ENCODE measurements around the gene BHMT2.

The BHMT2 gene

DNA sequence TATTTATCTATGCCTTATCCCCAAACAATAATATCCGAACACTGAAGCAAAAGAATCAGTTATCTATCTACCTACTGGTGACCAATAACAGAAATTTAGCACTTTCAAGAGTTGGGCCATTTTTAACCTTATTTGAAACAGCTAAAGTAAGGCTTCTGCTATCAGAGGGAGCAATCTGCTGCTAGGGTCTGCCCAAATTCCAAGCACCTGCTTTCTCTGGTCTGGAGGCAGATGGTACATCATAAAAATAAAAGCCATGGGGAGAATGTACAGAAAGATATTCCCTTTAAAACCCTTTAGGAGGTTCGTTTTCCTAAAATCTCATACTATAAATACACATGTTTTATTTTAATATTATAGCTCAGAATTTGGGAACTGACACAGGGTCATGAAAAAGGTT, 46.8 kb upstream of the BHMT2 start:
- no CpG with 5 or more reads among the region's 2 CpGs for WGBS, 2 donors (ENCODE audit: extremely low coverage in 2 of 2, insufficient read length in 2 of 2, insufficient replicate concordance in 1 of 2)
- H2AK5ac ChIP-seq (ENCODE audit: low read depth, low read length) = no peak overlapping the region
- H3K4me2 ChIP-seq (ENCODE audit: insufficient read depth, low read length, poor library complexity, severe bottlenecking) = no peak overlapping the region
- peaks cover 0 to 2% of the 10 kb centered on the region in 2 donors for H3K4me1 ChIP-seq (ENCODE audit: control insufficient read depth in 2 of 2, insufficient read depth in 1 of 2, low read depth in 1 of 2, low read length in 2 of 2)
- H3K9me3 ChIP-seq (replicated peaks in 1 of 2; ENCODE audit: control insufficient read depth in 2 of 2, insufficient read depth in 1 of 2, low read depth in 1 of 2, low read length in 2 of 2) = no peaks in the 10 kb centered on the region
- no peak overlapping the region for H3K23ac ChIP-seq (ENCODE audit: low read depth, low read length, poor library complexity)
- DNase-seq (ENCODE audit: low spot score) = no peak
- no peak overlapping the region for H3K9ac ChIP-seq (ENCODE audit: low read depth, low read length, poor library complexity)
- H3K4me3 ChIP-seq (ENCODE audit: low read length in 2 of 2) = no peak overlapping the region
- no peak overlapping the region for H2BK120ac ChIP-seq (ENCODE audit: low read depth, low read length)
- no peaks in the 10 kb centered on the region for H3K79me1 ChIP-seq (ENCODE audit: low read depth, low read length)
- no peak overlapping the region for H4K91ac ChIP-seq (ENCODE audit: low read depth, low read length, poor library complexity)
- no peak overlapping the region for H3K27ac ChIP-seq (replicated peaks; ENCODE audit: low read length)
- peaks cover 0 to 40% (median 0%) of the 10 kb centered on the region in 3 experiments for H3K27me3 ChIP-seq (ENCODE audit: control insufficient read depth in 3 of 3, insufficient read depth in 3 of 3, low read depth in 1 of 3, low read length in 3 of 3)
- no peak overlapping the region for H2AFZ ChIP-seq (ENCODE audit: low read length)
- H2BK15ac ChIP-seq (ENCODE audit: low read length) = no peak overlapping the region
- H2BK5ac ChIP-seq (ENCODE audit: low read length) = no peak overlapping the region
- no peak overlapping the region for H3K14ac ChIP-seq (ENCODE audit: low read length)
- no peak overlapping the region for H3K18ac ChIP-seq (ENCODE audit: low read length)
- no peak overlapping the region for H4K8ac ChIP-seq (ENCODE audit: low read depth, low read length)
- no peaks in the 10 kb centered on the region for H3K36me3 ChIP-seq (replicated peaks in 1 of 2; ENCODE audit: control insufficient read depth in 2 of 2, insufficient read depth in 2 of 2, low read length in 2 of 2)
- no peak overlapping the region for H2BK12ac ChIP-seq (ENCODE audit: low read length)
- no peak overlapping the region for H3K4ac ChIP-seq (ENCODE audit: low read length)

DNA sequence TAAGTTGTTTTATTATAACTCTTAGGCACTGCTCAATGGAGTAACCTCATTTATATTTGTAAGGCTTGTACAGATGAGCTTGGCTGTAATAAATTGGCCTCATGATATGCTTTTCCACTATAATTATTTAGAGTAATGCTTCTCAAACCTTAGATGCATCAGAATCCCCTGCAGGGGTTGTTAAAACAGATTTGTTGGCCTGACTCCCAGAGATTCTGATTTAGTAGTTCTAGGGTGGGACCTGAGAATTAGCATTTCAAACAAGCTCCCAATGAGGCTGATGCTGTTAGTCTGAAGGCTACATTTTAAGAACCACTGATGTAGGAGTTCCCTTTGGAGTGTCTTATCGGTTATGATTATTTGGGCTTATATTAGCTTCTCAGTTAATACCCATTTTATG, 46.2 kb upstream of the BHMT2 start:
- peaks cover 0 to 2% of the 10 kb centered on the region in 2 donors for H3K4me1 ChIP-seq (ENCODE audit: control insufficient read depth in 2 of 2, insufficient read depth in 1 of 2, low read depth in 1 of 2, low read length in 2 of 2)
- WGBS, 2 donors (ENCODE audit: extremely low coverage in 2 of 2, insufficient read length in 2 of 2, insufficient replicate concordance in 1 of 2) = no CpG with 5 or more reads among the region's 1 CpG
- no peaks in the 10 kb centered on the region for H3K79me1 ChIP-seq (ENCODE audit: low read depth, low read length)
- no peak overlapping the region for H3K14ac ChIP-seq (ENCODE audit: low read length)
- no peak overlapping the region for H4K8ac ChIP-seq (ENCODE audit: low read depth, low read length)
- H3K4me3 ChIP-seq (ENCODE audit: low read length in 2 of 2) = no peak overlapping the region
- no peak overlapping the region for H2AK5ac ChIP-seq (ENCODE audit: low read depth, low read length)
- H3K9me3 ChIP-seq (replicated peaks in 1 of 2; ENCODE audit: control insufficient read depth in 2 of 2, insufficient read depth in 1 of 2, low read depth in 1 of 2, low read length in 2 of 2) = no peaks in the 10 kb centered on the region
- H2BK15ac ChIP-seq (ENCODE audit: low read length) = no peak overlapping the region
- no peak for DNase-seq (ENCODE audit: low spot score)
- H3K18ac ChIP-seq (ENCODE audit: low read length) = no peak overlapping the region
- no peak overlapping the region for H3K27ac ChIP-seq (replicated peaks; ENCODE audit: low read length)
- H3K9ac ChIP-seq (ENCODE audit: low read depth, low read length, poor library complexity) = no peak overlapping the region
- no peak overlapping the region for H3K23ac ChIP-seq (ENCODE audit: low read depth, low read length, poor library complexity)
- H2BK120ac ChIP-seq (ENCODE audit: low read depth, low read length) = no peak overlapping the region
- H2BK12ac ChIP-seq (ENCODE audit: low read length) = no peak overlapping the region
- no peak overlapping the region for H2BK5ac ChIP-seq (ENCODE audit: low read length)
- H3K27me3 ChIP-seq (ENCODE audit: control insufficient read depth in 3 of 3, insufficient read depth in 3 of 3, low read depth in 1 of 3, low read length in 3 of 3) = peaks cover 0 to 40% (median 0%) of the 10 kb centered on the region in 3 experiments
- no peak overlapping the region for H2AFZ ChIP-seq (ENCODE audit: low read length)
- no peak overlapping the region for H3K4me2 ChIP-seq (ENCODE audit: insufficient read depth, low read length, poor library complexity, severe bottlenecking)
- H3K36me3 ChIP-seq (replicated peaks in 1 of 2; ENCODE audit: control insufficient read depth in 2 of 2, insufficient read depth in 2 of 2, low read length in 2 of 2) = no peaks in the 10 kb centered on the region
- H3K4ac ChIP-seq (ENCODE audit: low read length) = no peak overlapping the region
- no peak overlapping the region for H4K91ac ChIP-seq (ENCODE audit: low read depth, low read length, poor library complexity)

DNA sequence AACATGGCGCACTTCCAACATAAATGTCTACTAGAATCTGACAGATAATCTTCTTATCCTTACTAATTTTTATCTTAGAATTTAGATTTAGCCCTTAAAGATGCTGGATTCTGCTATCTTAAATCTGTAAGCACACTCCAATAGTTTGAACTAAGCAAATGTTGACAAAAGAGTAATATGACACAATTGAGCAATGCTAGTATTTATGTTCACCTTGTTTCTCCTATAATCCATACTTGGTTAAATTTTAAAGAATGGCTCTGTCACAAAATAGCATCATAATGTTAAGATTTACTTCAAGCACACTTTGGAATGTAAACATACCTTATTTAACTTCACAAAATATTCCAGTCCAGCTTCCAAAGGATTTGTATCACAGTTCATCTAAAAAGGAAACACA, 45.6 kb upstream of the BHMT2 start:
- Histone ChIP-seq H2BK15ac (ENCODE audit: low read length) (no peak overlapping the region), H3K9ac (ENCODE audit: low read depth, low read length, poor library complexity) (no peak overlapping the region), H3K14ac (ENCODE audit: low read length) (no peak overlapping the region), H3K4ac (ENCODE audit: low read length) (no peak overlapping the region), H3K9me3 (replicated peaks in 1 of 2; ENCODE audit: control insufficient read depth in 2 of 2, insufficient read depth in 1 of 2, low read depth in 1 of 2, low read length in 2 of 2) (no peaks in the 10 kb centered on the region), H3K4me1 (ENCODE audit: control insufficient read depth in 2 of 2, insufficient read depth in 1 of 2, low read depth in 1 of 2, low read length in 2 of 2) (peaks cover 0 to 2% of the 10 kb centered on the region in 2 donors), H2AFZ (ENCODE audit: low read length) (no peak overlapping the region), H2BK12ac (ENCODE audit: low read length) (no peak overlapping the region), H2BK120ac (ENCODE audit: low read depth, low read length) (no peak overlapping the region), H2AK5ac (ENCODE audit: low read depth, low read length) (no peak overlapping the region), H3K27ac (replicated peaks; ENCODE audit: low read length) (no peak overlapping the region), H4K91ac (ENCODE audit: low read depth, low read length, poor library complexity) (no peak overlapping the region), H4K8ac (ENCODE audit: low read depth, low read length) (no peak overlapping the region), H2BK5ac (ENCODE audit: low read length) (no peak overlapping the region), H3K27me3 (ENCODE audit: control insufficient read depth in 3 of 3, insufficient read depth in 3 of 3, low read depth in 1 of 3, low read length in 3 of 3) (peaks cover 0 to 38% (median 0%) of the 10 kb centered on the region in 3 experiments), H3K36me3 (replicated peaks in 1 of 2; ENCODE audit: control insufficient read depth in 2 of 2, insufficient read depth in 2 of 2, low read length in 2 of 2) (no peaks in the 10 kb centered on the region), H3K4me2 (ENCODE audit: insufficient read depth, low read length, poor library complexity, severe bottlenecking) (no peak overlapping the region), H3K23ac (ENCODE audit: low read depth, low read length, poor library complexity) (no peak overlapping the region), H3K4me3 (ENCODE audit: low read length in 2 of 2) (no peak overlapping the region), H3K79me1 (ENCODE audit: low read depth, low read length) (no peaks in the 10 kb centered on the region), H3K18ac (ENCODE audit: low read length) (no peak overlapping the region)
- no CpG with 5 or more reads among the region's 1 CpG for WGBS, 2 donors (ENCODE audit: extremely low coverage in 2 of 2, insufficient read length in 2 of 2, insufficient replicate concordance in 1 of 2)
- DNase-seq (ENCODE audit: low spot score) = no peak

DNA sequence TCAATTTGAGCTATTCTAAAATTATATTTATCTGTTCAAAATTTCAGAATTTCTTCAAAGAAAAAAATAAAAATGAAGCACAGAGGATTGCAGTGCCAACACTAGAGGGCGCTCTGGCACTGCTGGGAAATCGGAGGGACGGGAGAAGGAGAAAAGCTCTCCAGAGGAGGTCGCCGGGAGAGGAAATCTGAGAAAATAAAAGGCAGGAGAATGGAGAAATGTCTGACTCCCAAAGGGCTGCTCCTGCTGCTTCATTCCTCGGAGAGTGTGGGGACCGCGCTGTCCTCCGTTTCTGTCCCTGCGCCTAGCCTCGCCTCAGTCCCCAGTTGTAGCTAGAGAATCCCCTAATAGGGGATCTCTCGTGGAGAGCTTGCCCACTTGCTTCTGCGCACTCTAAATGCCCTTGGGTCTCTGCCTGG, 44.5 kb upstream of the BHMT2 start:
- peak overlapping the region; percentile 25 to 38 for H3K4me3 ChIP-seq (ENCODE audit: low read length in 2 of 2)
- peak; percentile 70 for DNase-seq (ENCODE audit: low spot score)
- H3K18ac ChIP-seq (ENCODE audit: low read length) = peak overlapping the region; percentile 55
- H3K36me3 ChIP-seq (replicated peaks in 1 of 2; ENCODE audit: control insufficient read depth in 2 of 2, insufficient read depth in 2 of 2, low read length in 2 of 2) = no peaks in the 10 kb centered on the region
- peak overlapping the region; percentile 38 for H3K4me2 ChIP-seq (ENCODE audit: insufficient read depth, low read length, poor library complexity, severe bottlenecking)
- no CpG with 5 or more reads among the region's 13 CpGs for WGBS, 2 donors (ENCODE audit: extremely low coverage in 2 of 2, insufficient read length in 2 of 2, insufficient replicate concordance in 1 of 2)
- no peak overlapping the region for H2BK120ac ChIP-seq (ENCODE audit: low read depth, low read length)
- no peak overlapping the region for H4K91ac ChIP-seq (ENCODE audit: low read depth, low read length, poor library complexity)
- no peaks in the 10 kb centered on the region for H3K9me3 ChIP-seq (replicated peaks in 1 of 2; ENCODE audit: control insufficient read depth in 2 of 2, insufficient read depth in 1 of 2, low read depth in 1 of 2, low read length in 2 of 2)
- no peak overlapping the region for H3K9ac ChIP-seq (ENCODE audit: low read depth, low read length, poor library complexity)
- H2BK12ac ChIP-seq (ENCODE audit: low read length) = no peak overlapping the region
- H3K14ac ChIP-seq (ENCODE audit: low read length) = no peak overlapping the region
- H3K4me1 ChIP-seq (ENCODE audit: control insufficient read depth in 2 of 2, insufficient read depth in 1 of 2, low read depth in 1 of 2, low read length in 2 of 2) = peaks cover 0 to 2% of the 10 kb centered on the region in 2 donors
- H2BK5ac ChIP-seq (ENCODE audit: low read length) = no peak overlapping the region
- no peak overlapping the region for H3K27ac ChIP-seq (replicated peaks; ENCODE audit: low read length)
- peak overlapping the region; percentile 92 for H2AFZ ChIP-seq (ENCODE audit: low read length)
- H3K4ac ChIP-seq (ENCODE audit: low read length) = no peak overlapping the region
- H4K8ac ChIP-seq (ENCODE audit: low read depth, low read length) = no peak overlapping the region
- H2AK5ac ChIP-seq (ENCODE audit: low read depth, low read length) = no peak overlapping the region
- H3K23ac ChIP-seq (ENCODE audit: low read depth, low read length, poor library complexity) = no peak overlapping the region
- peaks cover 0 to 32% (median 0%) of the 10 kb centered on the region in 3 experiments for H3K27me3 ChIP-seq (ENCODE audit: control insufficient read depth in 3 of 3, insufficient read depth in 3 of 3, low read depth in 1 of 3, low read length in 3 of 3)
- no peak overlapping the region for H2BK15ac ChIP-seq (ENCODE audit: low read length)
- H3K79me1 ChIP-seq (ENCODE audit: low read depth, low read length) = no peaks in the 10 kb centered on the region

All from neuronal stem cell (in vitro differentiated cells).